K562 (cell line): ENCODE data around the gene ANKS3. TPM values are rescaled to one million over a fixed set of nuclear protein-coding genes. Genes with fewer than 3 reads are reported as not detected.

Experiments used
- ARHGAP35 ChIP-seq: fragments of 450-650 bp; IDR thresholded peaks from 2 replicates; pipeline ENCODE4 v1.6.1; 2018; ENCODE audit not compliant: partially characterized antibody
- DACH1 ChIP-seq: fragments of 450-650 bp; IDR thresholded peaks from 2 replicates; pipeline ENCODE4 v1.6.1; 2018; ENCODE audit not compliant: partially characterized antibody
- EZH2 ChIP-seq: IDR thresholded peaks from 2 replicates; pipeline ENCODE4 v1.6.1; 2012; ENCODE audit warnings: low read depth, mild to moderate bottlenecking, inconsistent platforms, low read length, borderline replicate concordance
- HCFC1 ChIP-seq: IDR thresholded peaks from 2 replicates; pipeline ENCODE4 v1.6.1; 2012; ENCODE audit warnings: low read depth, low read length, improper control_type of control experiment
- HDAC8 ChIP-seq: fragments of 450-650 bp; IDR thresholded peaks from 2 replicates; pipeline ENCODE4 v1.6.1; 2016; ENCODE audit warnings: mild to moderate bottlenecking, missing genetic modification characterization, moderate library complexity, missing compliant biosample characterization
- JUNB ChIP-seq: fragments of 450-650 bp; formaldehyde crosslinking; conservative IDR thresholded peaks from 2 replicates; pipeline ENCODE4 v1.4.0; 2020; ENCODE audit warnings: mild to moderate bottlenecking
- KLF6 ChIP-seq: fragments of 250-450 bp; sonication (Bioruptor Pico); IDR thresholded peaks from 2 replicates; pipeline ENCODE4 v1.4.0; 2020; ENCODE audit warnings: mild to moderate bottlenecking, moderate library complexity, borderline replicate concordance
- L3MBTL2 ChIP-seq: fragments of 450-650 bp; IDR thresholded peaks from 2 replicates; pipeline ENCODE4 v1.6.1; 2016; ENCODE audit warnings: mild to moderate bottlenecking, moderate library complexity
- NBN ChIP-seq: fragments of 450-650 bp; IDR thresholded peaks from 2 replicates; pipeline ENCODE4 v1.6.1; 2016; ENCODE audit warnings: low read depth, mild to moderate bottlenecking
- NELFE ChIP-seq: IDR thresholded peaks from 2 replicates; pipeline ENCODE4 v1.6.1; 2011; ENCODE audit warnings: mild to moderate bottlenecking; ENCODE audit not compliant: insufficient read depth, insufficient read length
- POLR2AphosphoS2 ChIP-seq: IDR thresholded peaks from 2 replicates; pipeline ENCODE4 v1.6.1; 2012; ENCODE audit warnings: low read length, improper control_type of control experiment
- PRPF4 ChIP-seq: fragments of 200-400 bp; formaldehyde crosslinking; IDR thresholded peaks from one replicate; pipeline ENCODE4 v1.6.1; 2017; ENCODE audit warnings: low read length, low read depth, mild to moderate bottlenecking; ENCODE audit not compliant: insufficient read depth, poor library complexity, severe bottlenecking
- RBM25 ChIP-seq: fragments of 200-400 bp; formaldehyde crosslinking; IDR thresholded peaks from 2 replicates; pipeline ENCODE4 v1.6.1; 2018; ENCODE audit warnings: low read length, low read depth, moderate library complexity; ENCODE audit not compliant: severe bottlenecking
- RFX7 ChIP-seq: fragments of 250-450 bp; sonication (Bioruptor Pico); IDR thresholded peaks from 2 replicates; pipeline ENCODE4 v1.5.1; 2021; ENCODE audit warnings: mild to moderate bottlenecking
- SIX5 ChIP-seq, 2 experiments: IDR thresholded peaks; 2 replicates each; pipeline ENCODE4 v1.6.1; 2011; ENCODE audit warnings: low read length in 2 of 2, borderline replicate concordance in 1 of 2, low read depth in 1 of 2, mild to moderate bottlenecking in 1 of 2, moderate library complexity in 1 of 2; ENCODE audit not compliant: insufficient read depth in 1 of 2
- SMARCA4 ChIP-seq: fragments of 450-650 bp; IDR thresholded peaks from 2 replicates; pipeline ENCODE4 v1.6.1; 2016
- TEAD1 ChIP-seq, 2 experiments: fragments of 450-650 bp in 1 of 2; sonication (generic) in 1 of 2; formaldehyde crosslinking; IDR thresholded peaks; 2 replicates each; pipeline versions ENCODE4 v1.4.0 to v1.8.0; 2020 to 2022; ENCODE audit warnings: mild to moderate bottlenecking in 2 of 2, missing genetic modification reagents in 1 of 2
- XRCC3 ChIP-seq: fragments of 450-650 bp; IDR thresholded peaks from 2 replicates; pipeline ENCODE4 v1.6.1; 2017; ENCODE audit warnings: mild to moderate bottlenecking, moderate library complexity
- ZKSCAN3 ChIP-seq: fragments of 250-450 bp; sonication (Bioruptor Pico); IDR thresholded peaks from 2 replicates; pipeline ENCODE4 v1.4.0; 2020
- ZNF121 ChIP-seq: sonication (generic); formaldehyde crosslinking; conservative IDR thresholded peaks from 2 replicates; pipeline ENCODE4 v1.8.0; 2022; ENCODE audit warnings: missing genetic modification reagents
- ZNF589 ChIP-seq: fragments of 200-800 bp; sonication (Bioruptor generic); IDR thresholded peaks from 2 replicates; pipeline ENCODE4 v1.6.1; 2016; ENCODE audit warnings: low read depth, missing genetic modification characterization, missing compliant biosample characterization
- polyA plus RNA-seq, 8 experiments: library from polyadenylated mRNA; depleted of rRNA in 4 of 8; stranded (reverse) in 5 of 8; unstranded in 3 of 8; fragments of >200 nt; fragmentation: Nextera tagmentation in 2 of 8; fragmentation: Illumina TruSeq in 1 of 8; extraction: Ambion mirVana in 2 of 8; extraction: Trizol in 1 of 8; gene quantifications; 2 replicates each; pipeline versions ENCODE4 v1.2.1 to v1.2.3, GENCODE V29; 2011 to 2014; ENCODE audit warnings: inconsistent platforms in 1 of 8, missing spikeins in 1 of 8
- total RNA-seq, 7 experiments: library from RNA; depleted of rRNA in 6 of 7; stranded (reverse); fragments of >200 nt in 6 of 7; fragmentation: Illumina TruSeq in 2 of 7; extraction: Trizol in 2 of 7; gene quantifications; 2 replicates each; pipeline versions ENCODE4 v1.2.1 to v1.2.3, GENCODE V29; 2011 to 2021; ENCODE audit warnings: low replicate concordance in 1 of 7
- TF ChIP-seq, protein P1 (sequence below): IDR thresholded peaks from 3 replicates; pipeline ENCODE4 v1.6.1; 2011; ENCODE audit warnings: borderline replicate concordance, mild to moderate bottlenecking, moderate library complexity; ENCODE audit not compliant: insufficient read length; ENCODE audit errors: extremely low read depth
- TF ChIP-seq, protein P2 (sequence below): fragments of 250-450 bp; sonication (Bioruptor Pico); IDR thresholded peaks from 2 replicates; pipeline ENCODE4 v1.8.0; 2022; ENCODE audit warnings: inconsistent platforms, mild to moderate bottlenecking, moderate library complexity, borderline replicate concordance
- TF ChIP-seq, protein P3 (sequence below): fragments of 450-650 bp; IDR thresholded peaks from 2 replicates; pipeline ENCODE4 v1.7.0; 2016; ENCODE audit warnings: borderline replicate concordance

The ANKS3 gene
- total and polyA plus RNA-seq, 9 of the 15 experiments (the other 6 are each of a cell fraction or from before 2014, with no cell fraction given) = 0.43 to 25.7 (median 14.8) TPM

DNA sequence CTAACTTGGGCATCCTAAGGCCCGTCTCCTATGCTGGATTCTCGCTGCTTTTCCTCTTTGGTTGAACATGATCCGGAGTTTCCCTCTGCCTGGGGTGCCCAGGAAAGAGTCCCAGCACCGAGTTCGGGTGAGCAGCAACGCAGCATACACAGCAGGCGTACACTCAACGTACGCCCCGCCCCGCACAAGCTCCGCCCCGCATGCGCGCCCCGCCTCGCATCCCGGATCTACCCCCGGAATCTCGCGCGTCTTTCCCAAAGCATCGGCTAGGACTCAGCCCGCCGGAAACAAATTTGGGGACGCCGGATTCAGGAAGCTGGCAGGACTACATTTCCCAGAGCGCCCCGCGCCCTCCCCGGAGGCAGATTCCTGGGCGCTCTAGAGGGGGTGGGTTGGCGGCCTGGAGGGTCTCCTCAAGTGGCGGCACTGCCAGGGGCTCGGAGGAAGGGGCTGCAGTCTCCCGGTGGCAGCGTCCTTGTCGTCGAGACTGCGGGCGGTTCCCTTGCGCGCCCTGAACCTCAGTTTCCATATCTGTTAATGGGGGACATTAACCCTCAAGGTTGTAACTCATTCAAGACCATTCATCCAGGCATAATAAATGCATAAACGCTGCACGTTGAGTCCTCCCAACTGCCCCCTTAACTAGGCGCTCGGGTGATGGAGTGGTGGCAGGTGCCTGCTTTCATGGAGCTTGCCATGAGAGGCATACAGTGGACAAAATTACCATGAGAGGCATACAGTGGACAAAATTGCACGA lies 34.7 kb upstream of the ANKS3 start (continued):
- TF ChIP-seq NELFE = no peak
- no peak for TF ChIP-seq KLF6 (CRISPR knock-in tag)
- no peak for TF ChIP-seq XRCC3
- no peak for TF ChIP-seq ZKSCAN3 (CRISPR knock-in tag)
- TF ChIP-seq NBN = no peak
- TF ChIP-seq RFX7 (CRISPR knock-in tag) = no peak
- TF ChIP-seq DACH1 = no peak
- TF ChIP-seq L3MBTL2 = peak; percentile 33
- TF ChIP-seq ZNF121 (CRISPR knock-in tag) = no peak
- TF ChIP-seq POLR2AphosphoS2 = no peak; the same call in 1 of the 2 replicates
- TF ChIP-seq JUNB (CRISPR knock-in tag) = no peak
- TF ChIP-seq ZNF589 = no peak
- no peak for TF ChIP-seq SMARCA4
- TF ChIP-seq TEAD1 (CRISPR knock-in tag; IDR thresholded peaks at IDR 0.05) = peak in 1 of 2 experiments; percentile 94; a peak in 2 of 4 replicates
- TF ChIP-seq, protein P1, sequence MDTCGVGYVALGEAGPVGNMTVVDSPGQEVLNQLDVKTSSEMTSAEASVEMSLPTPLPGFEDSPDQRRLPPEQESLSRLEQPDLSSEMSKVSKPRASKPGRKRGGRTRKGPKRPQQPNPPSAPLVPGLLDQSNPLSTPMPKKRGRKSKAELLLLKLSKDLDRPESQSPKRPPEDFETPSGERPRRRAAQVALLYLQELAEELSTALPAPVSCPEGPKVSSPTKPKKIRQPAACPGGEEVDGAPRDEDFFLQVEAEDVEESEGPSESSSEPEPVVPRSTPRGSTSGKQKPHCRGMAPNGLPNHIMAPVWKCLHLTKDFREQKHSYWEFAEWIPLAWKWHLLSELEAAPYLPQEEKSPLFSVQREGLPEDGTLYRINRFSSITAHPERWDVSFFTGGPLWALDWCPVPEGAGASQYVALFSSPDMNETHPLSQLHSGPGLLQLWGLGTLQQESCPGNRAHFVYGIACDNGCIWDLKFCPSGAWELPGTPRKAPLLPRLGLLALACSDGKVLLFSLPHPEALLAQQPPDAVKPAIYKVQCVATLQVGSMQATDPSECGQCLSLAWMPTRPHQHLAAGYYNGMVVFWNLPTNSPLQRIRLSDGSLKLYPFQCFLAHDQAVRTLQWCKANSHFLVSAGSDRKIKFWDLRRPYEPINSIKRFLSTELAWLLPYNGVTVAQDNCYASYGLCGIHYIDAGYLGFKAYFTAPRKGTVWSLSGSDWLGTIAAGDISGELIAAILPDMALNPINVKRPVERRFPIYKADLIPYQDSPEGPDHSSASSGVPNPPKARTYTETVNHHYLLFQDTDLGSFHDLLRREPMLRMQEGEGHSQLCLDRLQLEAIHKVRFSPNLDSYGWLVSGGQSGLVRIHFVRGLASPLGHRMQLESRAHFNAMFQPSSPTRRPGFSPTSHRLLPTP = no peak
- TF ChIP-seq, protein P2, sequence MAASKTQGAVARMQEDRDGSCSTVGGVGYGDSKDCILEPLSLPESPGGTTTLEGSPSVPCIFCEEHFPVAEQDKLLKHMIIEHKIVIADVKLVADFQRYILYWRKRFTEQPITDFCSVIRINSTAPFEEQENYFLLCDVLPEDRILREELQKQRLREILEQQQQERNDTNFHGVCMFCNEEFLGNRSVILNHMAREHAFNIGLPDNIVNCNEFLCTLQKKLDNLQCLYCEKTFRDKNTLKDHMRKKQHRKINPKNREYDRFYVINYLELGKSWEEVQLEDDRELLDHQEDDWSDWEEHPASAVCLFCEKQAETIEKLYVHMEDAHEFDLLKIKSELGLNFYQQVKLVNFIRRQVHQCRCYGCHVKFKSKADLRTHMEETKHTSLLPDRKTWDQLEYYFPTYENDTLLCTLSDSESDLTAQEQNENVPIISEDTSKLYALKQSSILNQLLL (CRISPR knock-in tag) = no peak
- TF ChIP-seq PRPF4 = no peak
- TF ChIP-seq, protein P3, sequence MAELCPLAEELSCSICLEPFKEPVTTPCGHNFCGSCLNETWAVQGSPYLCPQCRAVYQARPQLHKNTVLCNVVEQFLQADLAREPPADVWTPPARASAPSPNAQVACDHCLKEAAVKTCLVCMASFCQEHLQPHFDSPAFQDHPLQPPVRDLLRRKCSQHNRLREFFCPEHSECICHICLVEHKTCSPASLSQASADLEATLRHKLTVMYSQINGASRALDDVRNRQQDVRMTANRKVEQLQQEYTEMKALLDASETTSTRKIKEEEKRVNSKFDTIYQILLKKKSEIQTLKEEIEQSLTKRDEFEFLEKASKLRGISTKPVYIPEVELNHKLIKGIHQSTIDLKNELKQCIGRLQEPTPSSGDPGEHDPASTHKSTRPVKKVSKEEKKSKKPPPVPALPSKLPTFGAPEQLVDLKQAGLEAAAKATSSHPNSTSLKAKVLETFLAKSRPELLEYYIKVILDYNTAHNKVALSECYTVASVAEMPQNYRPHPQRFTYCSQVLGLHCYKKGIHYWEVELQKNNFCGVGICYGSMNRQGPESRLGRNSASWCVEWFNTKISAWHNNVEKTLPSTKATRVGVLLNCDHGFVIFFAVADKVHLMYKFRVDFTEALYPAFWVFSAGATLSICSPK = no peak
- TF ChIP-seq RBM25 = peak; percentile 74
- TF ChIP-seq ARHGAP35 = peak; percentile 59
- peak; percentile 93 for TF ChIP-seq HCFC1
- no peak for TF ChIP-seq HDAC8
- peak; percentile 63 to 69 for TF ChIP-seq SIX5 (IDR thresholded peaks at IDR 0.05; ENCODE audit: borderline replicate concordance in 1 of 2, insufficient read depth in 1 of 2, low read depth in 1 of 2, low read length in 2 of 2)
- no peak for TF ChIP-seq EZH2
